ENCODE results near the gene DYRK1A. TPM values are rescaled to one million over a fixed set of nuclear protein-coding genes. Genes with fewer than 3 reads are reported as not detected.
A peak's percentile ranks its signal among the peaks of the same experiment; 100 is the strongest.

DYRK1A gene
- total and polyA plus RNA-seq, 7 donors, result 21.5 to 105 (median 79.9) TPM

- 85 to 98% (median 98%) methylated on average over 2 of the region's 2 CpGs for WGBS, 3 donors
These were observed 42.1 kb downstream of the DYRK1A start for GRCh38 chr21:37408464-37409193.

GRCh38 chr21:37410639-37411038 is 44.1 kb downstream of the DYRK1A start:
- no peaks in the 10 kb centered on the region for H3K36me3 ChIP-seq (ENCODE audit: insufficient read depth in 1 of 2, low read depth in 1 of 2)
- WGBS, 3 donors, result 61 to 83% (median 64%) methylated on average over 9 of the region's 9 CpGs
- H3K4me1 ChIP-seq, result peaks cover 98% of the 10 kb centered on the region
- no peaks in the 10 kb centered on the region for H3K9me3 ChIP-seq
- no peak overlapping the region for H3K4me3 ChIP-seq
- intact Hi-C loops (cut with DNase I), result loop anchor here in 1 of 2 donors (5.0 kb wide), 1 partner anchor 42 kb away; no protein-coding TSS in a partner anchor
- TF ChIP-seq CTCF (IDR thresholded peaks at IDR 0.05), result no peak
- DNase-seq (no peak), ATAC-seq (no peak)
- H3K27ac ChIP-seq, result peak overlapping the region; percentile 25
- no peaks in the 10 kb centered on the region for H3K27me3 ChIP-seq (ENCODE audit: insufficient read depth in 3 of 3, low read length in 2 of 3)

More at GRCh38 chr21:37408464-37409193, 42.1 kb downstream of the DYRK1A start:
- Histone ChIP-seq H3K9me3 (no peaks in the 10 kb centered on the region), H3K36me3 (ENCODE audit: insufficient read depth in 1 of 2, low read depth in 1 of 2) (no peaks in the 10 kb centered on the region), H3K27me3 (ENCODE audit: insufficient read depth in 3 of 3, low read length in 2 of 3) (no peaks in the 10 kb centered on the region), H3K4me3 (peak overlapping the region; percentile 41), H3K4me1 (peaks cover 99% of the 10 kb centered on the region), H3K27ac (peak overlapping the region; percentile 58)
- ATAC-seq (peak in 2 of 4 donors; percentile 16 to 20), DNase-seq (no peak)
- TF ChIP-seq CTCF (IDR thresholded peaks at IDR 0.05), result no peak
- intact Hi-C loops (cut with DNase I), result no loop called here

- DNase-seq, result no peak
- WGBS, 3 donors, result 62 to 78% (median 72%) methylated on average over 4 of the region's 4 CpGs
- ATAC-seq, result no peak
- TF ChIP-seq CTCF (IDR thresholded peaks at IDR 0.05), result no peak
- Histone ChIP-seq H3K27ac (peak overlapping the region; percentile 6), H3K36me3 (ENCODE audit: insufficient read depth in 1 of 2, low read depth in 1 of 2) (no peaks in the 10 kb centered on the region), H3K9me3 (no peaks in the 10 kb centered on the region), H3K27me3 (ENCODE audit: insufficient read depth in 3 of 3, low read length in 2 of 3) (no peaks in the 10 kb centered on the region), H3K4me3 (no peak overlapping the region), H3K4me1 (peaks cover 97% of the 10 kb centered on the region)
- intact Hi-C loops (cut with DNase I), result loop anchor here in 1 of 2 donors (5.0 kb wide), 1 partner anchor 40 kb away; no protein-coding TSS in a partner anchor
These were observed 46.2 kb downstream of the DYRK1A start for GRCh38 chr21:37412603-37413360.

- WGBS, 3 donors, result 67 to 85% (median 71%) methylated on average over 5 of the region's 5 CpGs
- intact Hi-C loops (cut with DNase I), result loop anchor here in 1 of 2 donors (5.0 kb wide), 1 partner anchor 39 kb away; no protein-coding TSS in a partner anchor
- no peaks in the 10 kb centered on the region for H3K9me3 ChIP-seq
- peaks cover 97% of the 10 kb centered on the region for H3K4me1 ChIP-seq
- no peak for ATAC-seq
- H3K27ac ChIP-seq, result no peak overlapping the region
- no peak overlapping the region for H3K4me3 ChIP-seq
- no peaks in the 10 kb centered on the region for H3K36me3 ChIP-seq (ENCODE audit: insufficient read depth in 1 of 2, low read depth in 1 of 2)
- no peak for TF ChIP-seq CTCF (IDR thresholded peaks at IDR 0.05)
- H3K27me3 ChIP-seq (ENCODE audit: insufficient read depth in 3 of 3, low read length in 2 of 3), result no peaks in the 10 kb centered on the region
- DNase-seq, result no peak
These were observed 47.1 kb downstream of the DYRK1A start for GRCh38 chr21:37413553-37414291.

Measured in psoas muscle (tissue), 8 donors.